GM12875 (cell line): ENCODE results near the gene MCIDAS.
A peak's percentile ranks its signal among the peaks of the same experiment; 100 is the strongest.

Experiments used
- H3K4me3 ChIP-seq: one replicate; pipeline ENCODE4 v1.5.1; 2011; ENCODE audit warnings: low read depth, low read length, control low read depth
- TF ChIP-seq, protein P1 (sequence below): IDR thresholded peaks from 2 replicates; pipeline ENCODE4 v1.5.1; 2011; ENCODE audit warnings: low read depth, mild to moderate bottlenecking, control low read depth, inconsistent platforms, low read length, moderate library complexity, borderline replicate concordance; ENCODE audit not compliant: insufficient read depth

The MCIDAS gene

DNA sequence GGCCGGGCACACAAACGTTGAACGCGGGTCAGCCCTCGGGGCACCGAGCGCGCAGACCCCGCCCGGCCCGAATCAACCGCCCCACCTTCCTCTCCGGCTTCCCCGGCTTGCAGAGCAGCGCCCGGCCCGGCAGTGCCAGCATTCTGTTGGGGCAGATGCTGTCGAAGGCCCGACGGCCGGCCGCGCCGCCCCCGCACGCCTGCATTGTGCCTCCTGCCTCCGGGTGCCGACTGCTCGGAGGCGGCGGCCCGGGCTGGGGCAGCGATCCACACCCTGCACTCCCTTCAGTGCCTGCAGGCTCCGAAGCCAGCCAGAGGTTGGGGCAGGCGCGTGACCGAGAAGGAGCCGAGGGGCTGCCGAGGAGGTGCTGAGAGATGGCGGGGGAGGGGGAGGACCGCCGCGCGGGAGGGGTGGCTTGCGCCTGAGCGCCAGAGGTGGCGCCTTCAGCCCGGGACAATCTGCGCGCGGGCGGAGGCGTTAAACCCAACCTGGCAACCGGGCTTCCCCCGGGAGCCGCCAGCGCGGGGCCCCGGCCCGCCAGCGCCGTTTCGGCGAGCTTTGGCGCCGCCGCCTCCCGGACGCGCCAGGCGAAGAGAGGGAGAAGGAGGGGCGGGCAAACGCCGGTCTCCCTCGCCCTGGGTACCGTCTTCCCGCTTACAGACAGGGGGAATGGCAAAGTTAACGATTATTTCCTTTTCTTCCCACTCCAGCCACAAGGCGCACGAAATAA is at the start of gene MCIDAS:
TSS of gene MCIDAS (minus strand) at position 382 of the 730 bp plus-strand sequence. CDS start at position 205, 177 bp downstream.
- TF ChIP-seq, protein P1, sequence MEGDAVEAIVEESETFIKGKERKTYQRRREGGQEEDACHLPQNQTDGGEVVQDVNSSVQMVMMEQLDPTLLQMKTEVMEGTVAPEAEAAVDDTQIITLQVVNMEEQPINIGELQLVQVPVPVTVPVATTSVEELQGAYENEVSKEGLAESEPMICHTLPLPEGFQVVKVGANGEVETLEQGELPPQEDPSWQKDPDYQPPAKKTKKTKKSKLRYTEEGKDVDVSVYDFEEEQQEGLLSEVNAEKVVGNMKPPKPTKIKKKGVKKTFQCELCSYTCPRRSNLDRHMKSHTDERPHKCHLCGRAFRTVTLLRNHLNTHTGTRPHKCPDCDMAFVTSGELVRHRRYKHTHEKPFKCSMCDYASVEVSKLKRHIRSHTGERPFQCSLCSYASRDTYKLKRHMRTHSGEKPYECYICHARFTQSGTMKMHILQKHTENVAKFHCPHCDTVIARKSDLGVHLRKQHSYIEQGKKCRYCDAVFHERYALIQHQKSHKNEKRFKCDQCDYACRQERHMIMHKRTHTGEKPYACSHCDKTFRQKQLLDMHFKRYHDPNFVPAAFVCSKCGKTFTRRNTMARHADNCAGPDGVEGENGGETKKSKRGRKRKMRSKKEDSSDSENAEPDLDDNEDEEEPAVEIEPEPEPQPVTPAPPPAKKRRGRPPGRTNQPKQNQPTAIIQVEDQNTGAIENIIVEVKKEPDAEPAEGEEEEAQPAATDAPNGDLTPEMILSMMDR, result 0 out of 2 replicates have a peak, but pooled peaks have one; percentile 26
- peak within 1 kb of the TSS; percentile 48 for H3K4me3 ChIP-seq

DNA sequence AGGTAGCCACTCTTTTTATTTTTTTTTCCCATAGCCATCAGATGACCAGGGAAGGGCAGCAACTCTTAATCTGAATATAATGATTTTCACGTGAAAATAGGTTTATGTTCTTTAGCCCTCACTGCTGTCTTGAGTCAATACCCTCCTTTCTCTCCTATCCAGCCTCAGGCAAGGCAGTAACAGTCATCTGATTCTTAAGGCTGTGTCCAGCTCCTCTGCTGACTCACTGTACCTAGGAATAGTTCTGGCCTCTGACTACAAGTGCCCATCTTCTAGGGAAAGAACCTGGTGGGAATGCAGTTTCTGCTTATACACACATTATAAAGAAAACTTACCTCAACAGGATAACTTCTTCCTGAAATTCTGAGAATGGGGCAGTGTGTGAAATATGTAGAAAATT is 49.7 kb upstream of the MCIDAS start:
- TF ChIP-seq, protein P1, result no peak
- H3K4me3 ChIP-seq, result no peak overlapping the region

DNA sequence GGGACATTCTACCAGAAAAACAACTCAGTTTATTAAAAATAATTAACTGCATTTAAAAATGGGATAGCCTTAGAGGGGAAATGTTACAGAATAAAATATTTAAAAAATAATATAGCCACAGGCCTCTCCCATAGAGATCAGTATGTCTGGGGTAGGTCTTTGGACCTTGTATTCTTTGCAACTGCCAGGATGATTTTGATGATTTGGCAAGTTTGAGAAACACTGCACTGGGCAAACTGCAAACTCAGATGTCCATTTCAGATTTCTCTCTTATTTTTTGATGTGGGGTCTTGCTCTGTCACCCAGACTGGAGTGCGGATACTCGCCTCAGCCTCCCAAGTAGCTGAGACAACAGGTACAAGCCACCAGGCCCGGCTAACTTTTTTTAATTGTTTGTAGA is 31.2 kb upstream of the MCIDAS start:
- TF ChIP-seq, protein P1, result no peak

DNA sequence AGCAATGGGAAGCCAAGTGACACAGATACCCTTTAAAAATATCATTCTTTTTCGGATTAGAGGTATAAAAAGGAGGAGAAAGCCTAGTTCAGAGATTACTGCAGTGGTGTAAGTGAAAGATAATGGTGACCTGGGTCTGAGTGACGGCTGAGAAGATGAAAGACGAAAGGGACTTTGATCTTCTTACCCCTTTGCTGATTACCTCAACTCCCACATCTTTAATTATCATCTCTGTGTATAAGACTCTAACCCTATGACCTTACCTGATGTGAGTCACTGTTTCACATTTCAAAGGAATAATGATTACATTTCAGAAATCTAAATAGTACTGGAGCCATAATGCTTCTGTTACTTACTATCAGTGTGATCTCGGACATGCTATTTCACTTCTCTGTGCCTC is 27.7 kb upstream of the MCIDAS start:
- H3K4me3 ChIP-seq, result no peak overlapping the region
- TF ChIP-seq, protein P1, result no peak

More for the DNA sequence above, 31.2 kb upstream of the MCIDAS start:
- no peak overlapping the region for H3K4me3 ChIP-seq

DNA sequence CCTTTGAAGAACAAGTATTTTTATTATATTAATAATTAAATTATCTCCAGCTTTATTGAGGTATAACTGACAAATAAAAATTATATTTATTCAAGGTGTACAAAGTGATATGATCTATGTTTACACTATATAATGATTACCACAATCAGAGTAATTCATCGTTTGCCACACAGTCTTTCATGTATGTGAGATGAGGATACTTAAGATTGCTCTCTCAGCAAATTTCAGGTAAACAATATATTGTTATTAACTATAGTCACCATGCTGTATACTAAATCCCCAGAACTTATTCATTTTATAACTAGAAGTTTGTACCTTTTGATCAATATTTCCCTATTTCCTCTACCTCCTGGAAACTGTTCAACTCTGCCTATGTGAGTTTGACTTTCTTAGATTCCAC is 22.9 kb upstream of the MCIDAS start:
- TF ChIP-seq, protein P1, result no peak
- H3K4me3 ChIP-seq, result no peak overlapping the region

DNA sequence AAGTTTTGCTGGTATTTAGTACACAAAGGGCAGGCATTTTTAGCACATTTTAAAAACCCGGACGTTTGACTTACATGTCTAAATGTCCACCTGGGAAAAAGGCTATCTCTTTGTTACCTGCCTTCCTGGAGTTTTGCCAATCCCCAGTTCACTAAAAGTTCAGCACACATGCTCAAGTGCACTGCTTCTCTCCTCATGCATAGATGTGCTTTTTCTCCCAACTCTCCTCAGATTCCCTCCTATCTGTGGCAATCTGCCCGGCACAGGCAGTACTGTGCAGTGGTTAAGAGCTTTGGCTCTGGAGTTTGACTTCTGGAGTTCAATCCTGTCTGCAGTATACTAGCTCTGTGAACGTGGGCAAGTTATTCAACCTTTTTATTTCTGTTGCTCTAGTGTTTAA is 14.6 kb upstream of the MCIDAS start:
- TF ChIP-seq, protein P1, result no peak
- no peak overlapping the region for H3K4me3 ChIP-seq

DNA sequence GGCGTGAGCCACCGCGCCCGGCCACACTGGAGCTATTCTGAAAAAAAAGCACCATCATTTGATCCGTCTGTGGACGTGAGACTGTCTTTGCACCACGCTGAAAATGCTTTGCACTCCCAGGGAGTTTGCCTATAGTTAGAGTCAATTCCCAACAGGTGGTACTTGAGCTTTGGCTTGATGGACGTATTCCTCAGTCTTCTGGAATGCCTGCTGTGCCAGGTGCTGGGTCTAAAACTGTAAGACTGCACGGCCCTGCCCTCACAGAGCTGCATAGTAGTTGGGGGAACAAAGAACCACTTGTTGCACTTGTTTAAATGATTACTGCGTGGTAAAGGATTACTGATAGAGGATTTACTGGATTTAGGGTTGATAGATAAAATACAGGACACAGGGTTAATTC is 9.7 kb upstream of the MCIDAS start:
- TF ChIP-seq, protein P1, result no peak

More for the DNA sequence above, 9.7 kb upstream of the MCIDAS start:
- H3K4me3 ChIP-seq, result no peak overlapping the region
